Activated CD8-positive, alpha-beta memory T cell treated with anti-CD3 and anti-CD28 coated beads, Interleukin-2, amount 50 U/mL, for 48 hours (primary cell): ENCODE results near the gene XKRX.
A peak's percentile ranks its signal among the peaks of the same experiment; 100 is the strongest.

Experiments used
- DNase-seq: peaks from one replicate; pipeline ENCODE4 v3.0.0-alpha.2; 2020

The XKRX gene

GRCh38 chrX:100928660-100929613 is at the start of gene XKRX:
TSS of gene XKRX (minus strand) at chrX:100928917. CDS start at chrX:100928304, 613 bp downstream.
- DNase-seq: peak; percentile 60

GRCh38 chrX:100976211-100976610 is 47.5 kb upstream of the XKRX start:
- DNase-seq: no peak

- no peak for DNase-seq
Observed at GRCh38 chrX:100975212-100975611, 46.5 kb upstream of the XKRX start.

GRCh38 chrX:100973411-100973810 is 44.7 kb upstream of the XKRX start:
- DNase-seq: no peak

- DNase-seq: no peak
Observed at GRCh38 chrX:100969936-100970335, 41.2 kb upstream of the XKRX start.

GRCh38 chrX:100969408-100969807 is 40.7 kb upstream of the XKRX start, which contains the start of gene ARL13A:
TSS of gene ARL13A (plus strand) at chrX:100969708. CDS start at chrX:100973690, 3,982 bp downstream.
- no peak for DNase-seq

- no peak for DNase-seq
Observed at GRCh38 chrX:100964362-100964761, 35.6 kb upstream of the XKRX start.

- no peak for DNase-seq
Observed at GRCh38 chrX:100962811-100963210, 34.1 kb upstream of the XKRX start.

- no peak for DNase-seq
Observed at GRCh38 chrX:100948557-100948956, 19.8 kb upstream of the XKRX start.

GRCh38 chrX:100946299-100946927 is 17.7 kb upstream of the XKRX start:
- no peak for DNase-seq

GRCh38 chrX:100944601-100945000 is 15.9 kb upstream of the XKRX start:
- no peak for DNase-seq

GRCh38 chrX:100939333-100939732 is 10.6 kb upstream of the XKRX start:
- no peak for DNase-seq

GRCh38 chrX:100935767-100936166 is 7.0 kb upstream of the XKRX start:
- DNase-seq: no peak

GRCh38 chrX:100931925-100932285 is 3.2 kb upstream of the XKRX start:
- no peak for DNase-seq

GRCh38 chrX:100931218-100931924 is 2.7 kb upstream of the XKRX start:
- no peak for DNase-seq

- DNase-seq: no peak
Observed at GRCh38 chrX:100926453-100926852, 2.3 kb downstream of the XKRX start.

- no peak for DNase-seq
Observed at GRCh38 chrX:100924375-100924774, 4.3 kb downstream of the XKRX start.

- no peak for DNase-seq
Observed at GRCh38 chrX:100915562-100915961, 13.2 kb downstream of the XKRX start.

- no peak for DNase-seq
Observed at GRCh38 chrX:100913111-100913510, 15.6 kb downstream of the XKRX start.

GRCh38 chrX:100911731-100912130 is 17.0 kb downstream of the XKRX start:
- no peak for DNase-seq

- DNase-seq: no peak
Observed at GRCh38 chrX:100905620-100906019, 23.1 kb downstream of the XKRX start.

GRCh38 chrX:100904433-100904832 is 24.3 kb downstream of the XKRX start:
- no peak for DNase-seq

GRCh38 chrX:100895365-100896075 is 33.2 kb downstream of the XKRX start:
- no peak for DNase-seq
